ENCODE measurements around the gene RIPPLY2.
"Not testable (repeated sequence)": the region's sequence is repeated elsewhere in the genome, so short reads cannot be mapped to it uniquely, and the experiment has no call there.

RIPPLY2 gene

GRCh38 chr6:83853178-83854000 is at the start of gene RIPPLY2:
Gene RIPPLY2, plus strand, starts transcription at chr6:83853360. Its CDS starts 57 bp downstream, at chr6:83853417.
- peak in 52 of 56 donors; percentile 23 to 88 (median 62) for DNase-seq

- not testable (repeated sequence) for DNase-seq
Measured at GRCh38 chr6:83803492-83803891, 49.7 kb upstream of the RIPPLY2 start.

GRCh38 chr6:83804886-83805285 is 48.3 kb upstream of the RIPPLY2 start:
- DNase-seq: no peak

GRCh38 chr6:83808005-83808404 is 45.2 kb upstream of the RIPPLY2 start:
- no peak for DNase-seq

- DNase-seq: peak in 1 of 56 donors; percentile 21
Measured at GRCh38 chr6:83808926-83809325, 44.2 kb upstream of the RIPPLY2 start.

GRCh38 chr6:83812595-83812994 is 40.6 kb upstream of the RIPPLY2 start:
- no peak for DNase-seq

GRCh38 chr6:83815631-83816272 is 37.4 kb upstream of the RIPPLY2 start:
- peak in 1 of 56 donors; percentile 4 for DNase-seq

GRCh38 chr6:83822629-83823169 is 30.5 kb upstream of the RIPPLY2 start:
- DNase-seq: no peak

- no peak for DNase-seq
Measured at GRCh38 chr6:83824388-83824801, 28.8 kb upstream of the RIPPLY2 start.

- no peak for DNase-seq
Measured at GRCh38 chr6:83824831-83825230, 28.3 kb upstream of the RIPPLY2 start.

GRCh38 chr6:83827050-83827449 is 26.1 kb upstream of the RIPPLY2 start:
- DNase-seq: no peak

GRCh38 chr6:83838727-83839126 is 14.4 kb upstream of the RIPPLY2 start:
- no peak for DNase-seq

- no peak for DNase-seq
Measured at GRCh38 chr6:83844170-83844569, 9.0 kb upstream of the RIPPLY2 start.

- no peak for DNase-seq
Measured at GRCh38 chr6:83846291-83846690, 6.9 kb upstream of the RIPPLY2 start.

- no peak for DNase-seq
Measured at GRCh38 chr6:83847179-83847578, 6.0 kb upstream of the RIPPLY2 start.

GRCh38 chr6:83849127-83849526 is 4.0 kb upstream of the RIPPLY2 start:
- DNase-seq: no peak

GRCh38 chr6:83849610-83850009 is 3.5 kb upstream of the RIPPLY2 start:
- no peak for DNase-seq

- no peak for DNase-seq
Measured at GRCh38 chr6:83852528-83853177, 507 bp upstream of the RIPPLY2 start.

GRCh38 chr6:83854001-83854501 is 891 bp downstream of the RIPPLY2 start:
- DNase-seq: peak in 14 of 56 donors; percentile 21 to 70 (median 47)

GRCh38 chr6:83854766-83855165 is 1.6 kb downstream of the RIPPLY2 start:
- no peak for DNase-seq

All from amygdala (tissue), 56 donors.